Small intestine (tissue), 7 donors: Measurements from ENCODE around the gene IDS. TPM values are rescaled to one million over a fixed set of nuclear protein-coding genes. Genes with fewer than 3 reads are reported as not detected.

ENCODE experiments used
- DNase-seq, 2 donors: peaks; one replicate each; pipeline versions ENCODE4 v3.0.0 to v3.0.0-alpha.2; 2013
- FAIRE-seq: peaks from 2 replicates; lab custom pipeline; 2012; peaks lifted over from hg19 to GRCh38; lab: Jason Lieb, UNC
- H3K27ac ChIP-seq, 3 donors: one replicate each; pipeline ENCODE4 v1.5.1; 2013; ENCODE audit warnings: low read length in 2 of 3, mild to moderate bottlenecking in 2 of 3, control low read depth in 1 of 3, inconsistent platforms in 1 of 3, low read depth in 1 of 3, moderate library complexity in 1 of 3
- H3K27me3 ChIP-seq, 3 donors: one replicate each; pipeline ENCODE4 v1.6.1; 2013; ENCODE audit warnings: low read length in 3 of 3, inconsistent platforms in 1 of 3; ENCODE audit not compliant: control insufficient read depth in 3 of 3, insufficient read depth in 3 of 3
- H3K36me3 ChIP-seq, 3 donors: one replicate each; pipeline ENCODE4 v1.6.1; 2013; ENCODE audit warnings: low read length in 3 of 3, inconsistent platforms in 1 of 3, low read depth in 1 of 3, mild to moderate bottlenecking in 1 of 3, moderate library complexity in 1 of 3; ENCODE audit not compliant: control insufficient read depth in 3 of 3, insufficient read depth in 2 of 3
- H3K4me1 ChIP-seq, 3 donors: one replicate each; pipeline ENCODE4 v1.6.1; 2013; ENCODE audit warnings: low read length in 2 of 3, inconsistent platforms in 1 of 3, low read depth in 1 of 3, mild to moderate bottlenecking in 1 of 3, moderate library complexity in 1 of 3; ENCODE audit not compliant: control insufficient read depth in 3 of 3, insufficient read depth in 2 of 3
- H3K4me3 ChIP-seq, 3 donors: one replicate each; pipeline ENCODE4 v1.5.1; 2013; ENCODE audit warnings: low read length in 3 of 3, control low read depth in 1 of 3, inconsistent platforms in 1 of 3, low read depth in 1 of 3, mild to moderate bottlenecking in 1 of 3, moderate library complexity in 1 of 3
- H3K9me3 ChIP-seq, 2 donors: one replicate each; pipeline ENCODE4 v1.6.1; 2013; ENCODE audit warnings: low read depth in 1 of 2, low read length in 1 of 2; ENCODE audit not compliant: control insufficient read depth in 2 of 2, insufficient read depth in 1 of 2
- WGBS, 3 donors: extraction: QIAGEN DNeasy Blood & Tissue Kit; methylation state at CpG; one replicate each; pipeline ENCODE4 v1.1.7; 2013; 5-methylcytosine and 5-hydroxymethylcytosine counted together
- polyA plus RNA-seq, 4 donors: library from polyadenylated mRNA; stranded (reverse) in 3 of 4; unstranded in 1 of 4; fragments of 200-250 nt in 3 of 4; fragments of 120-200 nt in 1 of 4; gene quantifications; one replicate each; pipeline versions ENCODE4 v1.2.1 to v1.2.3, GENCODE V29; 2013
- donor health status: healthy with polysubstance abuse.
- donor health status: control.
- donor health status: control.
- donor health status: Bipolar disorder and iron deficiency.
- donor health status: healthy.

IDS gene
- polyA plus RNA-seq, 4 donors, result 21.7 to 41.1 (median 31.4) TPM

GRCh38 chrX:149499766-149500165 lies 5.3 kb downstream of the IDS start:
- peaks cover 0 to 34% (median 12%) of the 10 kb centered on the region in 3 donors for H3K36me3 ChIP-seq
- H3K27ac ChIP-seq, result no peak overlapping the region
- DNase-seq (no peak), FAIRE-seq (no peak)
- peaks cover 0 to 8% (median 0%) of the 10 kb centered on the region in 3 donors for H3K4me1 ChIP-seq
- no peaks in the 10 kb centered on the region for H3K9me3 ChIP-seq
- 62 to 86% (median 81%) methylated on average over 5 of the region's 5 CpGs for WGBS, 3 donors
- H3K27me3 ChIP-seq, result no peaks in the 10 kb centered on the region
- no peak overlapping the region for H3K4me3 ChIP-seq

- 82 to 95% (median 93%) methylated on average over 4 of the region's 4 CpGs for WGBS, 3 donors
- DNase-seq (no peak), FAIRE-seq (no peak)
- Histone ChIP-seq H3K27me3 (no peaks in the 10 kb centered on the region), H3K36me3 (peaks cover 0 to 43% (median 12%) of the 10 kb centered on the region in 3 donors), H3K4me1 (peaks cover 3 to 14% (median 3%) of the 10 kb centered on the region in 3 donors), H3K9me3 (no peaks in the 10 kb centered on the region), H3K4me3 (no peak overlapping the region), H3K27ac (no peak overlapping the region)
Measured at GRCh38 chrX:149498767-149499166, 6.3 kb downstream of the IDS start.

GRCh38 chrX:149497626-149498025 lies 7.5 kb downstream of the IDS start:
- FAIRE-seq, result no peak
- Histone ChIP-seq H3K4me1 (peaks cover 5 to 25% (median 9%) of the 10 kb centered on the region in 3 donors), H3K27ac (no peak overlapping the region), H3K27me3 (no peaks in the 10 kb centered on the region), H3K36me3 (peaks cover 0 to 55% (median 12%) of the 10 kb centered on the region in 3 donors), H3K9me3 (no peaks in the 10 kb centered on the region), H3K4me3 (no peak overlapping the region)
- no peak for DNase-seq
- 66 to 94% (median 90%) methylated on average over 2 of the region's 2 CpGs for WGBS, 3 donors

GRCh38 chrX:149497054-149497453 lies 8.1 kb downstream of the IDS start:
- peaks cover 0 to 5% of the 10 kb centered on the region in 2 donors for H3K9me3 ChIP-seq
- 31 to 73% (median 35%) methylated on average over 1 of the region's 1 CpG for WGBS, 3 donors
- no peak for FAIRE-seq
- H3K4me3 ChIP-seq, result no peak overlapping the region
- no peak for DNase-seq
- H3K4me1 ChIP-seq, result peaks cover 5 to 30% (median 14%) of the 10 kb centered on the region in 3 donors
- no peaks in the 10 kb centered on the region for H3K27me3 ChIP-seq
- H3K36me3 ChIP-seq, result peaks cover 0 to 58% (median 12%) of the 10 kb centered on the region in 3 donors
- H3K27ac ChIP-seq, result no peak overlapping the region

GRCh38 chrX:149495573-149496071 lies 9.5 kb downstream of the IDS start:
- H3K4me1 ChIP-seq, result peaks cover 5 to 34% (median 14%) of the 10 kb centered on the region in 3 donors
- peaks cover 0 to 13% of the 10 kb centered on the region in 2 donors for H3K9me3 ChIP-seq
- H3K27ac ChIP-seq, result peak overlapping the region in 1 of 3 donors; percentile 53
- DNase-seq (peak; percentile 28 to 61), FAIRE-seq (no peak)
- peaks cover 0 to 60% (median 7%) of the 10 kb centered on the region in 3 donors for H3K36me3 ChIP-seq
- H3K27me3 ChIP-seq, result no peaks in the 10 kb centered on the region
- H3K4me3 ChIP-seq, result no peak overlapping the region
- WGBS, 3 donors, result 83 to 86% (median 84%) methylated on average over 5 of the region's 5 CpGs

- Histone ChIP-seq H3K27me3 (no peaks in the 10 kb centered on the region), H3K27ac (peak overlapping the region in 1 of 3 donors; percentile 53), H3K36me3 (peaks cover 0 to 60% (median 9%) of the 10 kb centered on the region in 3 donors), H3K4me1 (peaks cover 5 to 34% (median 14%) of the 10 kb centered on the region in 3 donors), H3K9me3 (peaks cover 0 to 13% of the 10 kb centered on the region in 2 donors), H3K4me3 (no peak overlapping the region)
- no peak for FAIRE-seq
- WGBS, 3 donors, result 61 to 92% (median 71%) methylated on average over 4 of the region's 4 CpGs
- DNase-seq, result no peak
Measured at GRCh38 chrX:149494844-149495565, 10.1 kb downstream of the IDS start.

- Histone ChIP-seq H3K27me3 (no peaks in the 10 kb centered on the region), H3K27ac (peak overlapping the region in 2 of 3 donors; percentile 35 to 47), H3K36me3 (peaks cover 0 to 63% (median 10%) of the 10 kb centered on the region in 3 donors), H3K4me1 (peaks cover 5 to 34% (median 14%) of the 10 kb centered on the region in 3 donors), H3K9me3 (peaks cover 0 to 13% of the 10 kb centered on the region in 2 donors), H3K4me3 (no peak overlapping the region)
- FAIRE-seq (no peak), DNase-seq (peak; percentile 48 to 55)
- 54 to 68% (median 57%) methylated on average over 12 to 13 of the region's 13 CpGs for WGBS, 3 donors
Measured at GRCh38 chrX:149493567-149494562, 11.2 kb downstream of the IDS start.

GRCh38 chrX:149491812-149492211 lies 13.3 kb downstream of the IDS start:
- FAIRE-seq (no peak), DNase-seq (peak; percentile 62 to 91)
- WGBS, 3 donors, result 9 to 39% (median 36%) methylated on average over 2 of the region's 2 CpGs
- Histone ChIP-seq H3K4me1 (peaks cover 5 to 34% (median 14%) of the 10 kb centered on the region in 3 donors), H3K4me3 (no peak overlapping the region), H3K36me3 (peaks cover under 1 to 59% (median 6%) of the 10 kb centered on the region in 3 donors), H3K27ac (peak overlapping the region in 1 of 3 donors; percentile 69), H3K27me3 (no peaks in the 10 kb centered on the region), H3K9me3 (peaks cover 0 to 13% of the 10 kb centered on the region in 2 donors)
